Brain microvascular endothelial cell (primary cell): ENCODE results near the gene LIFR.
A peak's percentile ranks its signal among the peaks of the same experiment; 100 is the strongest.

ENCODE experiments used
- DNase-seq: peaks from one replicate; pipeline ENCODE4 v3.0.0-alpha.2; 2020
- H3K27ac ChIP-seq: fragments of 250-450 bp; sonication (Bioruptor Pico); 2 replicates; pipeline ENCODE4 v1.5.1; 2020; ENCODE audit warnings: mild to moderate bottlenecking, moderate library complexity
- H3K27me3 ChIP-seq: fragments of 250-450 bp; sonication (Bioruptor Pico); replicated peaks from 2 replicates; pipeline ENCODE4 v1.5.1; 2020; ENCODE audit warnings: mild to moderate bottlenecking
- H3K36me3 ChIP-seq: fragments of 250-450 bp; sonication (Bioruptor Pico); replicated peaks from 2 replicates; pipeline ENCODE4 v1.5.1; 2020; ENCODE audit warnings: mild to moderate bottlenecking
- H3K4me3 ChIP-seq: 2 replicates; pipeline ENCODE4 v1.5.1; 2011; ENCODE audit warnings: low read depth, mild to moderate bottlenecking, control low read depth, low read length, moderate library complexity
- CTCF ChIP-seq: IDR thresholded peaks from 2 replicates; pipeline ENCODE4 v1.5.1; 2011; ENCODE audit warnings: low read depth, mild to moderate bottlenecking, moderate library complexity, low read length, control low read depth, inconsistent platforms; ENCODE audit errors: missing control alignments
- in situ Hi-C: cut with HindIII; loops from 2 replicates; pipeline ENCODE4 v1.10.0; 2017; ENCODE audit warnings: low sequenced_read_pairs, low pct_ligation_motif_present

Gene LIFR

GRCh38 chr5:38465702-38466423 lies 90.6 kb downstream of the LIFR start:
- in situ Hi-C loops: no loop called here
- Histone ChIP-seq H3K36me3 (no peaks in the 10 kb centered on the region), H3K27ac (peak overlapping the region; percentile 14), H3K4me3 (no peak overlapping the region), H3K27me3 (no peaks in the 10 kb centered on the region)
- DNase-seq: no peak
- no peak for TF ChIP-seq CTCF

- Histone ChIP-seq H3K27me3 (no peaks in the 10 kb centered on the region), H3K27ac (no peak overlapping the region), H3K4me3 (no peak overlapping the region), H3K36me3 (no peaks in the 10 kb centered on the region)
- in situ Hi-C loops: no loop called here
- no peak for DNase-seq
- no peak for TF ChIP-seq CTCF
Observed at GRCh38 chr5:38465061-38465460, 91.4 kb downstream of the LIFR start.

- in situ Hi-C loops: no loop called here
- Histone ChIP-seq H3K36me3 (no peaks in the 10 kb centered on the region), H3K27me3 (no peaks in the 10 kb centered on the region), H3K27ac (peak overlapping the region; percentile 59), H3K4me3 (no peak overlapping the region)
- peak; percentile 87 for DNase-seq
- TF ChIP-seq CTCF: no peak
Observed at GRCh38 chr5:38463634-38464521, 92.6 kb downstream of the LIFR start.

GRCh38 chr5:38462976-38463633 lies 93.3 kb downstream of the LIFR start:
- H3K27ac ChIP-seq: peak overlapping the region; percentile 59
- TF ChIP-seq CTCF: no peak
- no peaks in the 10 kb centered on the region for H3K36me3 ChIP-seq
- in situ Hi-C loops: no loop called here
- H3K4me3 ChIP-seq: no peak overlapping the region
- no peak for DNase-seq
- no peaks in the 10 kb centered on the region for H3K27me3 ChIP-seq

- no peak for DNase-seq
- TF ChIP-seq CTCF: no peak
- H3K27me3 ChIP-seq: no peaks in the 10 kb centered on the region
- in situ Hi-C loops: no loop called here
- no peak overlapping the region for H3K4me3 ChIP-seq
- H3K27ac ChIP-seq: no peak overlapping the region
- no peaks in the 10 kb centered on the region for H3K36me3 ChIP-seq
Observed at GRCh38 chr5:38458174-38458573, 98.3 kb downstream of the LIFR start.
